Spleen (tissue), 11 donors: ENCODE data around the gene SLC9A7. TPM values are rescaled to one million over a fixed set of nuclear protein-coding genes. Genes with fewer than 3 reads are reported as not detected.

Experiments used
- DNase-seq: peaks from one replicate; pipeline ENCODE4 v3.0.0-alpha.2; 2020
- H3K27ac ChIP-seq, 8 donors: fragments of 200-600 bp; sonication (generic) in 7 of 8; 1 replicate in 4 of 8; 2 replicates in 4 of 8; pipeline versions ENCODE4 v1.5.0 to v1.8.0; 2016 to 2021; ENCODE audit warnings: inconsistent platforms in 4 of 8, mild to moderate bottlenecking in 4 of 8, moderate library complexity in 1 of 8
- H3K27me3 ChIP-seq, 7 donors: fragments of 200-600 bp; sonication (generic) in 6 of 7; replicated peaks in 1 of 7; 1 replicate in 4 of 7; 2 replicates in 3 of 7; pipeline versions ENCODE4 v1.5.0 to v1.8.0; 2016 to 2021; ENCODE audit warnings: inconsistent platforms in 3 of 7, mild to moderate bottlenecking in 1 of 7
- H3K36me3 ChIP-seq, 6 donors: fragments of 200-600 bp; sonication (generic) in 5 of 6; 1 replicate in 4 of 6; 2 replicates in 2 of 6; pipeline versions ENCODE4 v1.5.0 to v1.8.0; 2016 to 2021; ENCODE audit warnings: inconsistent platforms in 2 of 6
- H3K4me1 ChIP-seq, 6 donors: fragments of 200-600 bp; sonication (generic) in 5 of 6; 1 replicate in 3 of 6; 2 replicates in 3 of 6; pipeline versions ENCODE4 v1.5.0 to v1.8.0; 2016 to 2021; ENCODE audit warnings: inconsistent platforms in 3 of 6
- H3K4me3 ChIP-seq, 8 donors: fragments of 200-600 bp; sonication (generic) in 7 of 8; 1 replicate in 4 of 8; 2 replicates in 4 of 8; pipeline versions ENCODE4 v1.5.0 to v1.8.0; 2016 to 2021; ENCODE audit warnings: inconsistent platforms in 4 of 8, mild to moderate bottlenecking in 4 of 8, moderate library complexity in 2 of 8
- H3K9me3 ChIP-seq, 8 donors: fragments of 200-600 bp; sonication (generic) in 7 of 8; 1 replicate in 4 of 8; 2 replicates in 4 of 8; pipeline versions ENCODE4 v1.5.0 to v1.8.0; 2016 to 2021; ENCODE audit warnings: inconsistent platforms in 4 of 8
- POLR2A ChIP-seq, 3 donors: fragments of 450-650 bp; IDR thresholded peaks; one replicate each; pipeline ENCODE4 v1.5.1; 2017; ENCODE audit warnings: antibody characterized with exemption in 3 of 3, mild to moderate bottlenecking in 1 of 3
- POLR2AphosphoS5 ChIP-seq, 3 donors: sonication (generic); formaldehyde crosslinking; IDR thresholded peaks; one replicate each; pipeline ENCODE4 v1.5.1; 2017; ENCODE audit warnings: antibody characterized with exemption in 3 of 3
- WGBS, 5 donors: extraction: QIAGEN DNeasy Blood & Tissue Kit in 3 of 5; methylation state at CpG; one replicate each; pipeline versions ENCODE4 v1.1.5 to v1.1.7; 2013 to 2018; 5-methylcytosine and 5-hydroxymethylcytosine counted together
- intact Hi-C: fragments of 100-400 bp; cut with DNase I; formaldehyde crosslinking; loops from one replicate; pipeline ENCODE4 v1.15.0; 2023; ENCODE audit warnings: low total_unique reads
- polyA plus RNA-seq, 3 donors: library from polyadenylated mRNA; stranded (reverse); fragments of 200-250 nt; gene quantifications; one replicate each; pipeline ENCODE4 v1.2.1, GENCODE V29; 2013
- total RNA-seq, 7 donors: library from RNA; depleted of rRNA in 3 of 7; stranded (reverse); fragments of >200 nt in 3 of 7; fragmentation: NEBNext Ultra II Directional in 4 of 7; extraction: Animal tissue kit (Norgen Biotek cat#: 25700) in 4 of 7; gene quantifications; one replicate each; pipeline versions ENCODE4 v1.1.0 to v1.2.1, GENCODE V29; 2016 to 2021
- TF ChIP-seq, protein P1 (sequence below), 11 experiments: fragments of 200-600 bp in 7 of 11; fragments of 450-650 bp in 4 of 11; sonication (generic) in 4 of 11; IDR thresholded peaks in 8 of 11; conservative IDR thresholded peaks in 3 of 11; 1 replicate in 7 of 11; 2 replicates in 4 of 11; pipeline versions ENCODE4 v1.4.0 to v1.8.0; 2016 to 2021; ENCODE audit warnings: antibody characterized with exemption in 11 of 11, inconsistent platforms in 4 of 11, mild to moderate bottlenecking in 1 of 11
- donor health status: healthy with polysubstance abuse.
- donor health status: DM: no; HTN: no; CAD: no; lungs with moderate emphysema.
- donor health status: DM: no; HTN: no; CAD: no.
- donor health status: Bipolar disorder and iron deficiency.
- donor health status: healthy.
- donor health status: DM: no; HTN: no; CAD: no.
- donor health status: DM: yes; HTN: yes; CAD: no.

SLC9A7 gene
- total and polyA plus RNA-seq, 10 donors, result 3.2 to 25.2 (median 11.1) TPM

DNA sequence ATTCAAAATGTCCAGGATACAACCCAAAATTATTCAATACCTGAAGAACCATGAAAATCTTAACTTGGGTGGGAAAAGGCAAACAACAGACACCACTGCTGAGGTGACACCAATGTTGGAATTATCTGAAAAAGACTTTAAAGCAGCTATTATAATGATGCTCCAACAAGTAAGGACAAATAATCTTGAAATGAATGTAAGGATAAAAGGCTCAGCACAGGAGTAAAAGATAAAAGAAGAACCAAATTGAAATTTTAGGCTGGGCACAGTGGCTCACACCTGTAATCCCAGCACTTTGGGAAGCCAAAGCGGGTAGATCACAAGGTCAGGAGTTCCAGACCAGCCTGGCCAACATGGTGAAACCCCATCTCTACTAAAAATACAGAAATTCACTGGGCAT lies 4.0 kb upstream of the SLC9A7 start:
- TF ChIP-seq POLR2AphosphoS5 (IDR thresholded peaks at IDR 0.05), result no peak
- TF ChIP-seq, protein P1, sequence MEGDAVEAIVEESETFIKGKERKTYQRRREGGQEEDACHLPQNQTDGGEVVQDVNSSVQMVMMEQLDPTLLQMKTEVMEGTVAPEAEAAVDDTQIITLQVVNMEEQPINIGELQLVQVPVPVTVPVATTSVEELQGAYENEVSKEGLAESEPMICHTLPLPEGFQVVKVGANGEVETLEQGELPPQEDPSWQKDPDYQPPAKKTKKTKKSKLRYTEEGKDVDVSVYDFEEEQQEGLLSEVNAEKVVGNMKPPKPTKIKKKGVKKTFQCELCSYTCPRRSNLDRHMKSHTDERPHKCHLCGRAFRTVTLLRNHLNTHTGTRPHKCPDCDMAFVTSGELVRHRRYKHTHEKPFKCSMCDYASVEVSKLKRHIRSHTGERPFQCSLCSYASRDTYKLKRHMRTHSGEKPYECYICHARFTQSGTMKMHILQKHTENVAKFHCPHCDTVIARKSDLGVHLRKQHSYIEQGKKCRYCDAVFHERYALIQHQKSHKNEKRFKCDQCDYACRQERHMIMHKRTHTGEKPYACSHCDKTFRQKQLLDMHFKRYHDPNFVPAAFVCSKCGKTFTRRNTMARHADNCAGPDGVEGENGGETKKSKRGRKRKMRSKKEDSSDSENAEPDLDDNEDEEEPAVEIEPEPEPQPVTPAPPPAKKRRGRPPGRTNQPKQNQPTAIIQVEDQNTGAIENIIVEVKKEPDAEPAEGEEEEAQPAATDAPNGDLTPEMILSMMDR (IDR thresholded peaks at IDR 0.05 in 8 of 11, conservative IDR thresholded peaks at IDR 0.05 in 3 of 11), result no peak
- H3K27ac ChIP-seq, result no peak overlapping the region
- WGBS, 5 donors, result 53 to 93% (median 87%) methylated on average over 1 of the region's 1 CpG
- intact Hi-C loops, result no loop called here
- H3K4me1 ChIP-seq, result peaks cover 0 to 12% (median 3%) of the 10 kb centered on the region in 6 donors
- no peaks in the 10 kb centered on the region for H3K36me3 ChIP-seq
- H3K27me3 ChIP-seq, result peaks cover 0 to 7% (median 0%) of the 10 kb centered on the region in 7 donors
- no peak overlapping the region for H3K4me3 ChIP-seq
- DNase-seq, result no peak
- peaks cover 0 to 16% (median 3%) of the 10 kb centered on the region in 8 donors for H3K9me3 ChIP-seq

DNA sequence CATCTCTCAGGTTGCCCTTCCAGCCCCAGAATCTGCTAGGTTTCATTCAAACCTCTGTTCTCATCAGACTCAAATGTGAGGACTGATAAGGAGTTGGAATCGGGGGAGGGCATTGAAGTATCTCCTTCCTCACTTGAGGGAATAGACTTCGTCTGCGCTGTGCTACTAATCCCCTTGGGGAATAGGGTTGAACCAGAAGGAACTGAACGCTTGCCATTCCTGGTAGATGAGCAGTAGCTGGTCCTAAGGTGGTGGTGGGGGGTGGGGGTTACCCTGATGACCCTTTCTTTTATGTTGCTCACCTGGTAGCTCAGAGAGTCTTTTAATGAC lies 692 bp upstream of the SLC9A7 start:
- H3K9me3 ChIP-seq, result peaks cover 0 to 16% (median 3%) of the 10 kb centered on the region in 8 donors
- H3K27ac ChIP-seq, result peak overlapping the region in 6 of 8 donors; percentile 29 to 86 (median 75)
- intact Hi-C loops, result no loop called here
- H3K27me3 ChIP-seq, result peaks cover 0 to 7% (median 0%) of the 10 kb centered on the region in 7 donors
- H3K4me3 ChIP-seq, result peak overlapping the region in 7 of 8 donors; percentile 27 to 80 (median 51)
- no peaks in the 10 kb centered on the region for H3K36me3 ChIP-seq
- 9 to 50% (median 20%) methylated on average over 2 to 4 of the region's 4 CpGs for WGBS, 5 donors
- peaks cover 0 to 33% (median 5%) of the 10 kb centered on the region in 6 donors for H3K4me1 ChIP-seq
- no peak for DNase-seq
- TF ChIP-seq POLR2A (IDR thresholded peaks at IDR 0.05) (no peak), POLR2AphosphoS5 (IDR thresholded peaks at IDR 0.05) (no peak)
- TF ChIP-seq, protein P1 (IDR thresholded peaks at IDR 0.05 in 8 of 11, conservative IDR thresholded peaks at IDR 0.05 in 3 of 11), result peak in 1 of 11 experiments; percentile 6

DNA sequence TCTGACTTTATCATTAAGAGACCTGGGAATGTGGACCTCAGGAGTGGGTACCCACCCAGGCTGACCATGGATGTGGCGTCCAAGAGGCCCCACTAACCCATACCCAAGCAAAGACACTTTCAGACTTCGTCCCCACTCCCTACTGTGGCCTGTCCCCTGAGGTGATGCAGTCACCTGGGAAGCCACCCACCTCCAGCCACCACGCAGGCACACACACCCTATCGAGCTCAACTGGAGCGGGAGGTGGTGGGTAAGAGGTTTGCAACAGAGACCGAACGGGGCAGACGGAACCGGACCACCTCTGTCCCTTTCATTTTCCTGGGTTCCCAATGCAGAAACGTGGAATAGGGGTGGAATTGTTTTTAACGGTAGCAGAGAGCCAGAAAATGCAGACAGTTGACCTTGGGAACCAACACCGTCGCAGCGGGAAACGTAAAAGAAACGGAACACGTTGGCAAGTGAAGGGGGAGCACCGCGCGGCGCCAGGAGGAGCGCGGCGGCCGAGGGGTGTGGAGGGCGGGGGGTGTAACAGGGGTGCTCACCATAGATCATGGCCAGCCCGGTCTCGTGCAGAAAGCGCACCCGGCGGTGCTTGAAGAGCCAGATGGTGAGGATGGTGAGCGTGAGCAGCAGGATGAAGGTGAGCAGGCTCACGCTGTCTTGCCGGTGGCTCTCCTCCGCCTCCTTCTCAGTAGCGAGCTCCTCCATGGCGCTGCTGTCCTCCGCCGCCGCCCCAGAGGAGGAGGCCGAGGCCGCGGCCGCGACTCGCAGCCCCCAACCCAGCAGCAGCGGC lies 559 bp downstream of the SLC9A7 start:
- peaks cover 0 to 13% (median 3%) of the 10 kb centered on the region in 8 donors for H3K9me3 ChIP-seq
- intact Hi-C loops, result no loop called here
- peaks cover 0 to 7% (median 0%) of the 10 kb centered on the region in 7 donors for H3K27me3 ChIP-seq
- no peaks in the 10 kb centered on the region for H3K36me3 ChIP-seq
- 2 to 45% (median 6%) methylated on average over 8 to 47 of the region's 47 CpGs for WGBS, 5 donors
- H3K27ac ChIP-seq, result peak overlapping the region in 5 of 8 donors; percentile 63 to 86 (median 77)
- TF ChIP-seq POLR2A (IDR thresholded peaks at IDR 0.05), result no peak
- TF ChIP-seq POLR2AphosphoS5 (IDR thresholded peaks at IDR 0.05), result peak in 1 of 3 donors; percentile 21
- peak overlapping the region; percentile 27 to 80 (median 49) for H3K4me3 ChIP-seq
- DNase-seq, result peak; percentile 81
- H3K4me1 ChIP-seq, result peaks cover 0 to 36% (median 5%) of the 10 kb centered on the region in 6 donors

- intact Hi-C loops, result no loop called here
- peak overlapping the region in 5 of 8 donors; percentile 11 to 86 (median 77) for H3K27ac ChIP-seq
- peaks cover 0 to 7% (median 0%) of the 10 kb centered on the region in 7 donors for H3K27me3 ChIP-seq
- 30 to 63% (median 44%) methylated on average over 8 of the region's 8 CpGs for WGBS, 5 donors
- peaks cover 0 to 36% (median 5%) of the 10 kb centered on the region in 6 donors for H3K4me1 ChIP-seq
- no peak for DNase-seq
- peaks cover 0 to 5% (median 0%) of the 10 kb centered on the region in 8 donors for H3K9me3 ChIP-seq
- no peaks in the 10 kb centered on the region for H3K36me3 ChIP-seq
- H3K4me3 ChIP-seq, result peak overlapping the region in 7 of 8 donors; percentile 39 to 80 (median 51)
- TF ChIP-seq POLR2AphosphoS5 (IDR thresholded peaks at IDR 0.05) (no peak), POLR2A (IDR thresholded peaks at IDR 0.05) (no peak)
- TF ChIP-seq, protein P1 (IDR thresholded peaks at IDR 0.05 in 8 of 11, conservative IDR thresholded peaks at IDR 0.05 in 3 of 11), result no peak
Observed at GRCh38 chrX:46757593-46757992, 1.3 kb downstream of the SLC9A7 start.
